Psoas muscle (tissue), 8 donors: Measurements from ENCODE around the gene TMEM184A. TPM values are rescaled to one million over a fixed set of nuclear protein-coding genes. Genes with fewer than 3 reads are reported as not detected.

ENCODE experiments used
- ATAC-seq, 4 donors: fragments of 200-7000 bp; cut with Tn5 transposase; one replicate each; pipeline ENCODE4 v1.9.1; 2020; ENCODE audit warnings: moderate library complexity in 3 of 4, mild to moderate bottlenecking in 2 of 4
- DNase-seq, 2 donors: peaks; one replicate each; pipeline ENCODE4 v3.0.0-alpha.2; 2020
- H3K27ac ChIP-seq: fragments of 200-600 bp; one replicate; pipeline ENCODE4 v1.8.0; 2022
- H3K27me3 ChIP-seq, 3 donors: fragments of 200-600 bp in 1 of 3; one replicate each; pipeline versions ENCODE4 v1.6.1 to v1.8.0; 2013 to 2022; ENCODE audit warnings: low read length in 2 of 3, mild to moderate bottlenecking in 2 of 3, moderate library complexity in 1 of 3; ENCODE audit not compliant: insufficient read depth in 3 of 3
- H3K36me3 ChIP-seq, 2 donors: fragments of 200-600 bp in 1 of 2; one replicate each; pipeline versions ENCODE4 v1.6.1 to v1.8.0; 2013 to 2022; ENCODE audit warnings: low read depth in 1 of 2, mild to moderate bottlenecking in 1 of 2, moderate library complexity in 1 of 2; ENCODE audit not compliant: insufficient read depth in 1 of 2
- H3K4me1 ChIP-seq: fragments of 200-600 bp; one replicate; pipeline ENCODE4 v1.8.0; 2022
- H3K4me3 ChIP-seq: fragments of 200-600 bp; one replicate; pipeline ENCODE4 v1.8.0; 2022; ENCODE audit warnings: mild to moderate bottlenecking
- H3K9me3 ChIP-seq: fragments of 200-600 bp; one replicate; pipeline ENCODE4 v1.8.0; 2022
- whole genome bisulfite sequencing, 3 donors: extraction: QIAGEN DNeasy Blood & Tissue Kit; methylation state at CpG; one replicate each; pipeline versions ENCODE4 v1.1.6 to v1.1.7; 2013; 5-methylcytosine and 5-hydroxymethylcytosine counted together
- intact Hi-C, 2 donors: fragments of 100-400 bp; cut with DNase I; formaldehyde crosslinking; loops; one replicate each; pipeline versions ENCODE4 v1.11.0 to v1.14.2; 2022
- polyA plus RNA-seq, 3 donors: library from polyadenylated mRNA; stranded (reverse); fragments of 200-250 nt; gene quantifications; one replicate each; pipeline ENCODE4 v1.2.3, GENCODE V29; 2013
- total RNA-seq, 4 donors: library from RNA; stranded (reverse); fragmentation: NEBNext Ultra II Directional in 2 of 4; extraction: Animal tissue kit (Norgen Biotek cat#: 25700) in 2 of 4; gene quantifications; one replicate each; pipeline versions ENCODE4 v1.2.1 to v1.2.4, GENCODE V29; 2021 to 2023
- TF ChIP-seq, protein P1 (sequence below): fragments of 200-600 bp; IDR thresholded peaks from one replicate; pipeline ENCODE4 v1.8.0; 2022; ENCODE audit warnings: antibody characterized with exemption
- donor health status: healthy with polysubstance abuse.
- donor health status: DM: no; HTN: no; CAD: no; lungs with moderate emphysema.
- donor health status: Bipolar disorder and iron deficiency.
- donor health status: healthy.
- donor health status: DM: yes; HTN: yes; CAD: no.
- donor health status: DM: no; HTN: no; CAD: no.
- donor health status: DM: no; HTN: no; CAD: no.
- donor health status: DM: yes; HTN: yes; CAD: no.

Gene TMEM184A
- total and polyA plus RNA-seq, 7 donors = 0.40 to 6.0 (median 2.8) TPM

DNA sequence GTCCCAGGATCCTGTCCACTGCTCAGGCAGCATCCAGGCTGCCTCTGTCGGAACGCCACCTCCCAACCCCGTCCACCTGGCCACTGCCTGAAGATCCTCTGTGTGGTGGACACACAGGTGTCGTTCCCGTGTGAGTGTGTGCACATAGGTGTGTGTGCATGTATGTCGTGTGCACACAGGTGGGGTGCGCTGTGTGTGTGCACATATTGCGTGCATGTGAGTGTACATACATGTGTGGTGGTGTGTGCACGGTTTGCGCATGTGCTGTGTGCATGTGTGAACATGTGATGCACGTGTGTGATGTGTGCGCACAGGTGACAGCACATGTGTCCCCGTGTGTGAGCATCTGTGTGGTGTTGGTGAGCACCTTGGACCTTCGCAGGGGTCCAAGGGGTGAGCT lies 7.1 kb downstream of the TMEM184A start:
- no peaks in the 10 kb centered on the region for H3K27me3 ChIP-seq
- no peaks in the 10 kb centered on the region for H3K4me1 ChIP-seq
- H3K27ac ChIP-seq = no peak overlapping the region
- ATAC-seq = no peak
- intact Hi-C loops = no loop called here
- DNase-seq = peak in 1 of 2 donors; percentile 40
- WGBS, 3 donors = 81 to 90% (median 86%) methylated on average over 14 of the region's 14 CpGs
- TF ChIP-seq, protein P1, sequence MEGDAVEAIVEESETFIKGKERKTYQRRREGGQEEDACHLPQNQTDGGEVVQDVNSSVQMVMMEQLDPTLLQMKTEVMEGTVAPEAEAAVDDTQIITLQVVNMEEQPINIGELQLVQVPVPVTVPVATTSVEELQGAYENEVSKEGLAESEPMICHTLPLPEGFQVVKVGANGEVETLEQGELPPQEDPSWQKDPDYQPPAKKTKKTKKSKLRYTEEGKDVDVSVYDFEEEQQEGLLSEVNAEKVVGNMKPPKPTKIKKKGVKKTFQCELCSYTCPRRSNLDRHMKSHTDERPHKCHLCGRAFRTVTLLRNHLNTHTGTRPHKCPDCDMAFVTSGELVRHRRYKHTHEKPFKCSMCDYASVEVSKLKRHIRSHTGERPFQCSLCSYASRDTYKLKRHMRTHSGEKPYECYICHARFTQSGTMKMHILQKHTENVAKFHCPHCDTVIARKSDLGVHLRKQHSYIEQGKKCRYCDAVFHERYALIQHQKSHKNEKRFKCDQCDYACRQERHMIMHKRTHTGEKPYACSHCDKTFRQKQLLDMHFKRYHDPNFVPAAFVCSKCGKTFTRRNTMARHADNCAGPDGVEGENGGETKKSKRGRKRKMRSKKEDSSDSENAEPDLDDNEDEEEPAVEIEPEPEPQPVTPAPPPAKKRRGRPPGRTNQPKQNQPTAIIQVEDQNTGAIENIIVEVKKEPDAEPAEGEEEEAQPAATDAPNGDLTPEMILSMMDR = no peak
- no peaks in the 10 kb centered on the region for H3K9me3 ChIP-seq
- peaks cover 2 to 33% of the 10 kb centered on the region in 2 donors for H3K36me3 ChIP-seq
- H3K4me3 ChIP-seq = no peak overlapping the region

DNA sequence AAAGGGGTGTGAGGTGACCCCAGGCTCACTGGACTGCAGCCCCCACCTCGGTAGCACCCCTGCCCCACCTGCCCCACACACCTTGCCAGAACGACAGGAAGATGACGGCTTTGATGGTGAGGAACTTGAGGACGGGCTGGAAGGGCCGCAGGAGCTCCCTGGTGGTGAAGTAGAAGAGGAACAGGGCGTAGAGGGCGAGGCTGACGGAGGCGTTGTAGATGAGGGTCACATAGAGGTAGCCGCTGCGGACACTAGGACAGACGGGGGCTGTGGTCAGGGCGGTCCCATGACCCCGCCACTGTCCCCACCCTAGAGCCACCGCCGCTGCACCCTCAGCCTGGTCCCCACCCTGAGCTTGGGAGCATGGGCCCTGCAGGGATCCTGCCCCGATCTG lies 7.6 kb downstream of the TMEM184A start:
- TF ChIP-seq, protein P1 = no peak
- intact Hi-C loops = no loop called here
- Histone ChIP-seq H3K36me3 (peaks cover 2 to 38% of the 10 kb centered on the region in 2 donors), H3K27ac (no peak overlapping the region), H3K4me3 (no peak overlapping the region), H3K4me1 (no peaks in the 10 kb centered on the region), H3K9me3 (no peaks in the 10 kb centered on the region), H3K27me3 (no peaks in the 10 kb centered on the region)
- peak in 1 of 2 donors; percentile 49 for DNase-seq
- 69 to 77% (median 76%) methylated on average over 13 to 17 of the region's 17 CpGs for WGBS, 3 donors
- ATAC-seq = no peak

DNA sequence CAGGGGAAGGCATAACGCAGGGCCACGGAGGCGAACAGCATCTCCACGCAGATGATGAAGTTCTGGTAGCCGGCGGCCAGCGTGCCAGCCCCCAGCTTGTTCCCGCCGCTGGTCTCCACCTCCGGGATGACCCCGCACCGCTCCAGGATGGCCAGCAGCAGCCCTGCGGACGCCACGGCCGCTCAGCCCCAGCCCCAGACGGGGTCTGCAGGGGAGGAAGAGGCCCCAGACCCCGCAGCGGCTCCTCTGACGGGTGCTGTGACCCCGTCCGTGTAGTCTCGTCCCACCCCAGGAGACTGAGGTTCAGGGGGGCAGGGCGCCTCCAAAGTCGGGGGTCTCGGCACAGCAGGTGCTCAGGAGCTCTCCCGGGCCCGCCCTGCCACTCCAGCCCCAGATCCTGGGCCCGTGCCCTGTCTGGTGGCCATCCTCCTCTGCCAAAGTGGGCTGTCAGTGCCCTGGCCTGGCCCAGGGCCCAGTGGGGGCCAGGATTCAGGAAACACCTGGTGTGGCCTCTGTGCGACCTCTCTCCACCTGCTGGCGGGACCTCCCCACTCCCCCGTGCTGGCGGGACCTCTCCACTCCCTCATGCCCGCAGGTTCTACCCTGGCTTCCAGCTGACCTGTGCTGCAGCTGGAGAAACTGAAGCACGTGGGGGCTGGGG lies 8.1 kb downstream of the TMEM184A start:
- ATAC-seq (no peak), DNase-seq (peak; percentile 15 to 44)
- no peak overlapping the region for H3K27ac ChIP-seq
- H3K9me3 ChIP-seq = no peaks in the 10 kb centered on the region
- H3K36me3 ChIP-seq = peaks cover 2 to 44% of the 10 kb centered on the region in 2 donors
- no peaks in the 10 kb centered on the region for H3K27me3 ChIP-seq
- WGBS, 3 donors = 76 to 80% (median 78%) methylated on average over 30 to 35 of the region's 35 CpGs
- no peaks in the 10 kb centered on the region for H3K4me1 ChIP-seq
- no peak overlapping the region for H3K4me3 ChIP-seq
- intact Hi-C loops = no loop called here
- TF ChIP-seq, protein P1 = no peak

DNA sequence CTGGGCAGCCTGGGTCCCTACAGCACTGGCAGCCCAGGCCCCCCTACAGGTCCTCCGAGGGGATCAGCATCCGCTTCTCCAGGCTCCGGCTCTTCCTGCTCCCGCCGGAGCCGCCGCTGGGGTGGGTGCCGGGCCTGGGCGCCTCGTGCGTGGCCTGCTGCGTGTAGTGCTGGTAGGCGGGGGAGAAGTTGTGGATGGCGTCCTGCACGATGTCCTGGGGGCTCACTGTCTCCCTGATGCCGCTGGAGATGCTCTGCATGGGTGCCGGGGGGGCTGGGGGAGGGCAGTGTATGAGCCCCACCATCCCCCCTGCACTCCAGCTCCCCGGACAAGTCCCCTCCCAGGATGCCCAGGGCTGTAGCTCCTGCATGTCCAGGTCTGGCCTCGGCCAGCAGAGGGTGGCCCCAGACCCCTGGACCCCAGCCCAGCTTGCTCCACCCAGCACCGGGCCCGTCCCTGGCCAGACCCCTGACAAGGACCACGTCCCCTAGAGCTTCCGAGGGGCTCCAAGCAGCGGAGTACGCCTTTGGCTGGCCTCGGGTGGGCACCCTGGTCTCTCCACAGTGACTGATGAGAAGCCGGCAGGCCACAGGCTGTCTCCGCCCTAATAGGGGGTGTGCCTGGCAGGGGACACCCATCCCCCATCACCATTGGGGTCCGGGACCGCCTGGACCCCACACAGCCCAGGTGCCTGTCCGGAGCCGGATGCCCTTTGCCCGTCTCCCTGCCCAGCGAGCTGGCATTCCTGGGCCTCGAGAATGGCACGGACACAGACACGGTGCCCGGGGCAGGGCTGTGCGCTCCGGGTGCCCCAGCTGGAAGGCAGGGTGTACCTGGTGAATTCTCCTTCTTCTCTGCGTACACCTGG lies 8.9 kb downstream of the TMEM184A start:
- WGBS, 3 donors = 85 to 89% (median 85%) methylated on average over 39 to 41 of the region's 41 CpGs
- H3K27me3 ChIP-seq = no peaks in the 10 kb centered on the region
- peak; percentile 13 to 58 for DNase-seq
- peaks cover 2 to 51% of the 10 kb centered on the region in 2 donors for H3K36me3 ChIP-seq
- H3K4me3 ChIP-seq = no peak overlapping the region
- TF ChIP-seq, protein P1 = no peak
- no peaks in the 10 kb centered on the region for H3K9me3 ChIP-seq
- H3K4me1 ChIP-seq = no peaks in the 10 kb centered on the region
- intact Hi-C loops = no loop called here
- no peak overlapping the region for H3K27ac ChIP-seq
- ATAC-seq = no peak
